Hematopoietic multipotent progenitor cell treated with erythropoietin and hydrocortisone succinate and interleukin-3 and kit ligand, for 17 days (in vitro differentiated cells): Measurements from ENCODE around the gene RAX2.
"Not testable (repeated sequence)": the region's sequence is repeated elsewhere in the genome, so short reads cannot be mapped to it uniquely, and the experiment has no call there.

ENCODE experiments used
- DNase-seq: peaks from one replicate; pipeline ENCODE4 v3.0.0-alpha.2; 2015; ENCODE audit warnings: low spot score

Gene RAX2

DNA sequence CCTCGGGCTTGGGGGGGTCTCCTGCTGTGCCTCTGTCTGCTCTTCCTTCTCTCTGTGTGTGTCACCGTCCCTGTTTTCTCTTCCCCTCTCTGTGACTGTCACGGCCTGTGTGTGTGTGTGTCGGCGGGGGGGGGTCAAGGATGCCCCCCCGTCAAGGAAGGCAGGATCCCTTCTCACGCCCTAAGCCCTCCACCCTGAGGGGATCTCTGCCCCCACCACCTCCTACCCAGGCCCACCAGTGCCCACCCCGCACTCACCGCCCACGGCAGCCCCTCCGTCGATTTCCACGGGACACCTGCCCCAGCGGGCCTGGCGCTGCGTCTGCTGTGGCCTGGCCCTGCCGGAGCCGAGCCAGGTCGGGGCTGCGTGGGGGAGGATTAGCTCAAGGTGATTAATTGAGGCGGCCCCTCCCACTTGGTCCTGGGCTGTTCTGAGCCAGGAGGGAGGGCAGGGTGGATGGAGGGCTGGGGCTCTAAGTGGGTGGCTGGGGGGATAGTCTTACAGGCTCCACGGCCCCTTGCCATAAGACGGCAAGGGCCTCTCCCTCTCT lies at the start of gene RAX2:
TSS of gene RAX2 (minus strand) at position 323 of the 550 bp plus-strand sequence. CDS start 486 bp downstream, outside the sequence.
- DNase-seq: no peak

DNA sequence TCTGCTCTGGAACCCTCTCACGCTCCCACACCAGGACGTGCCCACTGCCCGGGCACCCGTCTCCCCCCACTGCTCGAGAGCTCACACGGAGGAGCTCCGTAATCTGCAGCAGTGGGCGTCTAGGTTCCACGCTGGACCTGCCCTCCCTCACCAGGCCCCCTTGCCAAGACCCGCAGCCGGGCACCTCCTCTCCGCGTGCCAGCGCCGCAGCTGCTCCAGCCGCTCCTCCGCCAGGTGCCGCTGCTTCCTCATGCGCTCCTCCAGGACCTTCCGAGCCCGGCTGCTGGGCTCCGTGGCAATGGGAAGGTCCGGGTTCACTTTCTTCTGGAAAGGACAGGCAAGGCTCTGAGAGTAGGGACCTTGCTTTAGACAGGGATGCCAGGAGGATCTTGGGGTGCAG lies 49.1 kb upstream of the RAX2 start:
- DNase-seq: no peak

DNA sequence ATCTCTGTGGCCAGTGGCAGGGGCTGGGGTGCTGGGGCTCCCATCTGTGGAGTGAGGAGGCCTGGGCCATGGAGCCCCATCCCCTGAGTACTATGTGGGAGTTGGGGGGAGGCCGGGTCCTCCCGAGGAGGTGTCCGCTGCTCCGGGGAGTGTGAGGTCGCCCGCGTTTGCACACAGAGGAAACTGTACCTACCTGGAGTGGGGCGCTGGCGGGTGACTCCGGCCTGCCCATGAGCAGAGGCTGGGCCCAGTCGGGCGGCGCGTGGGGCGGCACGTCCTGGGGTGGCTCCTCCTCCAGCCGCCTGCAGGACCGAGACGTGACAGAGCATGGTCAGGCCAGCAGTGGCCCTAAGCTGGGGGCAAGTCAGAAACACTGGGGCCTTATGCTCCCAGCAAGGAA lies 48.0 kb upstream of the RAX2 start:
- no peak for DNase-seq

DNA sequence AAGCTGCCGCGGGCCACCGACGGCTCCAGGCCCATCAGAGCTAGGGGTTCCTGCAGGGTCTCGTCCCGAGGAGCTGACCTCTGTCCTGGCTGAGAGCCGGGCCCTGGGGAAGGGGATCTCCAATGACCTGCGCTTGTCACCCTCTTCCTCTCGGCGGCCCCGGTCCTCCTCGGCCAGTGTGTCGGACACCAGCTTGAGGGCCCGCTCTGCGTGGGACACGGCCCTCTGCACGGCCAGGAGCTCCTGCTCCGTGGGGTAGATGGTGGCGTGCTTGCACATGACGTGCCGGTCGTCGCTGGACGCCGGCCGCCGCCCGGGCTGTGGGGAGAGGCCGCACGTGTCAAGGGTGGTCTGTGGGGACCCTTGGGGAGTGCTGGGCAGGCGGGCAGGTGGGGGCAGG lies 46.9 kb upstream of the RAX2 start:
- no peak for DNase-seq

DNA sequence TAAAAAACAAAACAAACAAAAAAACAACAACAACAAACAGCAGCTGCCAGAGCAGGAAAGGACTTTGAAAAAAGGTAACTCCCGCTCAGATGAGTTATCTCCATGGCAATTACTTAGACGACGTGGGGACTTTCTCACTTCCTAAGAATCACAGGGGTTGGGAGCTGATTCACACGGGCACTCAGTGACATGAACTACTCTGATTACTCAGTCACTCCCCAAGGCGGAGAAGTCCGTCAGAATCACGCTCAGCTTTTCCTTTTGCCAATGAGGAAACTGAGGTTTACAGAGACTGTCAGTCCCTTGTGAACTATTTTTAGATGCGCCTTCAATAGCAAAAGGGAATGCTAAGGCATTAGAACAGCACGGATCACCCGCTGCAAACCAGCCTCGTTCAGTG lies 46.4 kb upstream of the RAX2 start:
- DNase-seq: no peak

DNA sequence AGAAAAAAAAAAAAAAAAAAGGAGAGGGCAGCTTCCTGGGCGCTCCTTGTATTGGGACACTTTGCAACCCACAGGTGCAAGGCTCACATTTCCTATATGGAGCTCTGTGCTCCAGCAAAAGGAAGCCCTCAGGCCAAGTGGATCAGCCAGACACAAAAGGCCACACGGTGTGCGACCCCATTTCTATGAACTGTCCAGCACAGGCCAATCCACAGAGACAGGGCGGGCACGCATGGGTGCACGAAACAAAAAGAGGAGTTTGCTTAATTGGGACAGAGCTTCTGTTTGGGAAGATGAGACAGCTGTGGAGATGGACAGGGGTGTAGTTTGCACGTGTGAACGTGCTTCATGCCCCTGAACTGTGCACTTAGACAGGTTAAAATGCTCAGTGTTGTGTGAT lies 45.7 kb upstream of the RAX2 start:
- DNase-seq: no peak

DNA sequence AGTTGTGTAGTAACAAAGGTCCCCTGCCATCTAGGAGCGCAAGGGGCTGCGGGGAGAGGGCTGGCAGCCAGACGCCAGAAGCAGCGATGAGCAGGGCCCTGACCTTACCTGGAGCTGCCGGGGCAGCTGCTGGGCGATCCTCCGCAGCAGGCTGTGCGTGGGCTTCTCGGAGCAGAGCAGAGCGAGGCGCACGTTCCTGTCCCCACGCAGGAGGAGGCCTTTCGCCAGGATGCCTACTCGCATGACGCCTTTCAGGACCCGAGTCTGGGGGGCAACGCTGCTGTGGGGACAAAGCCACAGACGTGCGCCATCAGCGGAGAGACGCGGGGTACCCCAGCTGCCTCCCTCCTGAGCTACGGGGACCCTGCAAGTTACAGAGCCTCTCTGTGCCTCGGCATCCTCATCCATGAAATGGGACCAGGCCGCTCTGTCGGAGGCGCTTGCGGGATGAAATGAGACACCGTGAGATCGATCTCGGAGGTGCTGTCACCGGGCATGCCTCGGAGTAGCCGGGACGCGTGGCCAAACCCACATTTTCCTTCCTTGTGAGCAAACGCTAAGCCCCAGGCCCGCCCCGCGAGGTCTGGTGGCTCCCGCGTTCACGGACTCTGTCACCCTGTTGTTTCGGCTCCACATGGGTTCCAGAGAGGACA lies 44.7 kb upstream of the RAX2 start:
- no peak for DNase-seq

DNA sequence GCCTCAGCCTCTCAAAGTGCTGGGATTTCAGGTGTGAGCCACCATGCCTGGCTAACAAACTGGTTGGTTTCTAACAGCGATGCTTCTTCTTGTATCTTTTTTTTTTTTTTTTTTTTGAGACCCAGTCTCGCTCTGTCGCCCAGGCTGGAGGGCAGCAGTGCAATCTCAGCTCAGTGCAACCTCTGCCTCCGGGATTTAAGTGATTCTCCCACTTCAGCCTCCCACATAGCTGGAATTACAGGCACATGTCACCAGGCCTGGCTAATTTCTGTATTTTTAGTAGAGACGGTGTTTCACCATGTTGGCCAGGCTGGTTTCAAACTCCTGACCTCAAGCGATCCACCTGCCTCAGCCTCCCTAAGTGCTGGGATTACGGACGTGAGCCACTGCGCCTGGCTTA lies 44.1 kb upstream of the RAX2 start:
- not testable (repeated sequence) for DNase-seq

DNA sequence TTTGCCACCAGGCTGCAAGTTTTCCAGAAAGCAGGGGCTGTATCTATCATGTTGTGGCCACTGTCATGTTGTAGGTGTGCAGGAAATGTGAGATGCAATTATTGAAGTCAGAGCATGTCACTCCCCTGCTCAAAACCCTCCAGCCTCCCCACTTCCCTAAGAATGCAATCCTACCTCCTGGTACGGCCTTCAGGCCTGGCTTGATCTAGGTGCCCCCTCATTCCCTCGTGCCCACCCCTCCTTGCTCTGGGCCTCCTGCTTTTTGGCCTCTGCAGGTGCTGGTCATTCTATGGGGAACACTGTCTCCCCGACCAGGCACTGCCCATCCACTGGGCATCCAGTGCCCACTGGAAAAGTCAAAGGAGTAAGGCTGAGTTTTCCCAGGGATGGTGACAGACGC lies 42.6 kb upstream of the RAX2 start:
- no peak for DNase-seq

DNA sequence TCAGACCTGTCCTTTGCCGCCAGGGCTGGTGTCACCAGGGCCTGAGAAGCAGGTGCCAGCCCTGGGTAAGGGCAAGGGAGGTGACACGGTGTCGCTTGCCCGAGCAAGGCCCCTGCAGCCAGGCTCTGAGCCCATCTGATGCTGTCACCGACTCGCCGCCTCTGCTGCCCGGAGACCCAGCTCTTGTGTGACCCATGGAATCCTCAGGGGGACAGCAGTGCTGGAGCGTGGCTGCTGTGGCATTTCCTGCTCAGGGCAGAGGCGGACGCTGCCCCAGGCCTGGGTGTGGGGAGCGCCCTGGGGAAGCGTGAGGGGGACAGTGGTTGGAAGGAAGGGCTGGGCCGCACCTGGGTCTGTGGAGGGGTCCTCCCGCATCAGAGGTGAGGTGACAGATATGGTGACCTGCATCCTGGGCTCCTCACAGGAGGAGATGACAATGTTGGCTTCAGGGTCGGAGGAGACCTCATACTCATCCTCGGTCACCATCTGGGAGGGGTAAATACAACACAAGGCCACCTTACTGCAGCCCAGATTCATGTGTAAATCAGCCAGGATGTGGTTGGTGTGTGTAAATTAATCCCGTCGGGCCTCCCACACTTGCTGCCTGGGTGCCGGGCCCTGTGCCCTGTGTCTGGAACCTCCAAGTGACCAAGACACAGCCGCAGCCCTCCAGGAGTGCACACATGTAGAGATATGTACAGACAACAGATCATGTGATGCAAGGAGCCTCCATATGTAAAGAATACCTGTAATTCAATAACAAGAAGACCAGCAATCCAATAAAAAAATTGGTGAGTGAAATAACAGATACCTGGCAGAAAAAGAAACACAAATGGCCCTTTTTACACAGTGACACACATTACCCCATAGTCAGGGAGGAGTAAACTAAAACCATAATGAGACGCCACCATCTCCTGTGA lies 41.7 kb upstream of the RAX2 start:
- DNase-seq: no peak

DNA sequence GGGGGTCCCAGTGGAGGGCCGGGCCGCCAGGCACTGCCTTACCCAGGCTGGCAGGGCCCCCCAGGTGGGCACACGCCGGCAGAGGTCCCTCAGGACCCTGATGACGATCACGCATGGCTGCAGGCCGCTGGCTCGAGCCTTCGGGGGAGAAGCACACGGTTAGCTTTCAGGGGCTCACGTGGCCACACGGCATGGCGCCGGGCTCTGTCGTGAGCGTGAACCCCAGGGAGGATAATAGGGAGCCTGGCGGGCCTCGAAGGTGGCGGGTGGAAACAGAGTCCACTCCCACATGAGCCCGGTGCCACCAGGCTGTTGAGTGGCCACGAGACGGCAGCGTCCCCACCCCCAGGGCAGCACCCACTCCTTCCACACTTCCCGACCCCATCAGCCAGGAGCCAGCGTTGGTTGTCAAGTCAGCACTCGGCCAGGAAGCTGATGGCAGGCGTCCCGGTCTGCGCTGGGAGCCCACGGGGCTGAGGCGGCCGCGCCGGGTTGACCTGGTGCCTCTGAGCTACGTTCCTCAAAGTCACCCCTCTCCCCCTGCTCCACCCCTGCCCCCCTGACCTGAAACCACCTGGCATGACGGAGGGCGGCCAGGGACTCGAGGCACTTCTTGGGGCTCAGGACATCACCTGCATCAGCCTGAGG lies 38.8 kb upstream of the RAX2 start:
- no peak for DNase-seq

DNA sequence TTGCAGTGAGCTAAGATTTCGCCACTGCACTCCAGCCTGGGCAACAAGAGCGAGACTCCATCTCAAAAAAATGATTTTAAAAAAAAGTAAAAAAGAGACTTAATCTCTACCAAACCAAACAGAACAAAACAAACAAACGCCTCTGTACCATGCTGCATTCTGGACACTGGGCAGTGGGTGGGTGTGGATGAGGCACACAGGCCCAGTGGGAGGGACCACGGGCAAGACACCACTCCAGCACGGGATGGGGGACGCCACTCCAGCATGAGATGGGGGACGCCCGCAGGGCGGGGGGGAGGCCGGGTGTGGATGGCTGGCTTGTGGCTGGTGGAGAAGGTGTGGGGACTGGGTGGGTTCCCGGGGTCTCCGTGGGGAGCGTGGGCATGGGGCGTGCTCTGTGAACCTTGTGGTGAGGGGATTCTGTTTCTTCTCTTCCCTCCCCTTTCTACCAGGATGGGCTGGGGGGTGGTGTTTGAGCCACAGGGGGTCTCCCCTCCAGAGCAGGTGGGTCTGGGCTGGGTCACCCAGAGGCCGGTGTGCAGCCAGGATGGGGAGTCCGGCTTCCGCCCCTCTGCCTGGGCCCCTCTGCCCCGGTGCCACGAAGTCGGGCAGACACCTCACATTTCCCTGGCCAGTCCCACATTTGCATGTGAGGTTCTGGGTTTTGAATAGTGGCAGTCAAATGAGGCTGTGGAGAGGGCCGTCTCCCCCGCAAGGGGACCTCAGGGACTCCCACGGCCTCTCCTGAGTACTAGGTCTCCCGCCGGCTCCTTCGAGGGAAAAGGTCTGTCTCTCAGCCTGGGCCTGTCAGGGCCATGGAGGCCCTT lies 38.1 kb upstream of the RAX2 start:
- DNase-seq: no peak

DNA sequence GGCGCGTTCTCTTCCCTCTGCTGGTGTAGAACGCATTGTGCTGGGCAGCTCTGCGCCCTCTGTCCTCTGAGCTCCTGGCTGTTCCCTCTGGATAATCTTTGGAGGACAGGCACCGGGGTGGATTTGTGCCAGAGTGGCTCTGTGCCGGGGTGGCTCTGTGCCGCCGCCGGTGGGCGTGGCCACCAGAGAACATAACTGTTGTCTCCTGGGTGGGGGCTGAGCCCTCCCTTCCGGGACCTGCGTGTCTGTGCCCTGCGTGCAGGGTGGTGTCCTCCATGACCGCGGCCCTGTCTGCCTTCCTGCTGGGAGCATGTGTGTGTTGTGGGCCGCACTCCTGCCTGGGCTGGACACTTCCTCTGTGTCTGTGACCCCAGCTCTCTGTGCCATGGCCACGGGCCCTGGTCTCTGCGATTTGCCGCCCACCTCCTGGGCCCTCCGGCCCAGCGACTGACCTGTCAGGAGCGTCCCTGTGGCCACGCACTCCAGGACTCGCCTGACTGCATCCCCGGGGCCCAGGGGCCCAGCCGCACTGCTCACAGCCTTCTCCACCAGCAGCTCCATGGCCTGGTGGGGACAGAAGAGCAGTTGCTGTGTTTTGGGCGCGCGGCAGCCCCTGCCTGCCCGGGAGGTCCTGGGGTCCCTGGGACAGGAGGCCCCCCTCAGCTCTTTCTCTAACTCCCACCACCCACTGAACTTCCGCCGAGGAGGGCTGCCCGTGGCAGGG lies 36.6 kb upstream of the RAX2 start:
- DNase-seq: no peak

DNA sequence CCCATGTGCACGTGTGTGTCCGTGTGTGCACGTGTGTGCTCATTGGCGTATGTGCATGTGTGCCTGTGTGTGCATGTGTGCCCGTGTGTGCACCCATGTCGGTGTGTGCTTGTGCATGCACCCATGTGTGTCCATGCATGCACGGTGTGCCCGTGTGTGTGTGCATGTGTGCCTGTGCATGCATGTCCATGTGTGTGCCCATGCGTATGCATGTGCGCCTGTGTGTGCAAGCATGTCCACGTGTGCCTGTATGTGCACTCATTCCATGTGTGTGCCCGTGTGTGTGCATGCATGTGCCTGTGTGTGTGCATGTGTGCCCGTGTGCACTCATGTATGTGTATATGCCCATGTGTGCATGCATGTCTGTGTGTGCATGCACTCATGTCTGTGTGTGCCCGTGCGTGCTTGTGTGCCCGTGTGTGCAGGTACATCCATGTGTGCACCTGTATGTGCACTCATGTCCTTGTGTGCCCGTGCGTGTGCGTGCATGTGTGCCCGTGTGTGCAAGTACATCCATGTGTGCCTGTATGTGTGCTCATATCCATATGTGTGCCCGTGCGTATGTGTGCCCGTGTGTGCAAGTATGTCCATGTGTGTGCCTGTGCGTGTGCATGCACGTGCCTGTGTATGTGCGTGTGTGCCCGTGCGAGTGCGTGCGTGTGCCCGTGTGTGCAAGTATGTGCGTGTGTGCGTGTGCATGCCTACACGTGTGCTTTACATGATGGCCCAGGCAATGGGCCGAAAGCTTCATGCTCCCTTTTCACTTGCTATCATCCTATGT lies 35.7 kb upstream of the RAX2 start:
- no peak for DNase-seq

DNA sequence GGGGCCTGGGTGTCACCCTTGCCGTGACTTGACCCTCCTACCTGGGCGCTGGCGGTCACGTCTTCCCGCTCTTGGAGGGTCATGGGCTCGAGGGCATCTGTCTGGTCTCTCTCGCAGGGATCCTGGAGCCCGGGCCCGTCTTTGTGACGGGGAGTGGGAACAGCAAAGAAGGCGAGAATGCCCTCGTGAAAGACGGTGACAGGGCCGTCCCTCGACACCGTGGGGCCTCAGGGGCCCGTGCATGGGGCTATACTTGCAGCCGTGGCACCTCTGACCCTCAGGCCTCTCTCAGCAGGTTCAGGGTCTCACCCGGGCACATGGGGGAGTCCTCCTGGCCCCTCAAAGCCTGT lies 35.1 kb upstream of the RAX2 start:
- no peak for DNase-seq

DNA sequence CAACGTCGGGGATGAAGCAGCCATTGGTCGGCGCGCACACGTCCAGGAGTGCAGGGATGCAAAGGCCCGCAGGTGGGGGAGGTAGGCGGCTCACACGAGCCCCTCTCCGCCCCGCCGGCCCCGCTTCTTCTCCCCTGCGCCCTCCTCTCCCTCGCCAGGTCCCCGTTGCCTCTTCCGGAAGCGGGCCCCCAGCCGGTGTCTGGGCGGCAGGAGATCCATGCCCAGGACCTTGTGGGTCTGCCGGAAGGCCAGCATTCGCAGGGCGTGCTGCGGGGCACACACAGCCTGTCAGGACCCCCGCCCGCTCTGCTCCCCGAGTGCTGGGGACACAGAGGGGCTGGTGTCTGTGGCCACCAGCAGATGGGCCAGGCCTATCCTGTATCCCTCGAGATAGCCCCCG lies 33.8 kb upstream of the RAX2 start:
- no peak for DNase-seq

DNA sequence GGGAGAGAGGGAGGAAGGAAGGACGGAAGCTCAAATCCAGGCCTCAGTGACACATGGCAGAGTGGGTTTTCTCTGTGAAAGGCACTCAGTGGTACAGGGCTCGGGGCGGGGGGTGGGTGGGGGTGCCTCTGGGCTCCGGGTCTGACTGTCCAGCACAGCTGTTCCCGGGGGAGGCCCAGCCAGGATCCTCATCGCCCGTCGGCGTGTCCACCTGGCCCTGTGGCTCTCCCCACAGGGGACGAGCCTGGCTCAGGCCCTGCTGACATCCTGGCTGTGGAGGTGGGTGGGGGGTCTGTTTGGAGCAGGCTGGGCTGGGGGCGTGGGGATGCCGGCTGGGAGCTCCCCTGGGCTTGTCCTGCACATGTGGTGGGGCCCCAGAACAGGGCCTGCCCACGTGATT lies 32.4 kb upstream of the RAX2 start:
- DNase-seq: no peak

DNA sequence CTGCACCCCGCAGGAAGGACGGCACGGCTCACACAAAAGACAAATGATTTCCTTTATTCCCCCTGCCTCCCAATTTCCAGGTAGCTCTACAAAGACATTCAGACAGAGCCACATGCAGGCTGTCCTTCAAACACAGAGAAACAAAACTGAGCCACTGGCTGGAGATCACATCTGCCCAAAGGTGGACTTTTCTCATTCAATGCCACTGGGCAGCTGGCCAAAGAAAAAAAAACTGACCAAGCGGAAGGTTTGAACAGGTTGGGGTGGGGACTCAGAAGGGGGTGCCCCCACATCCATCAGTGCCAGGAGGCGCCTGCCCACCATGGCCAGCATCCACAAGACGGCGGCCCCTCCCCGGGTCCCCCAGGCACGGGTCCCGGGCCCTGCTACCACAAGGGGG lies 32.0 kb upstream of the RAX2 start:
- no peak for DNase-seq

DNA sequence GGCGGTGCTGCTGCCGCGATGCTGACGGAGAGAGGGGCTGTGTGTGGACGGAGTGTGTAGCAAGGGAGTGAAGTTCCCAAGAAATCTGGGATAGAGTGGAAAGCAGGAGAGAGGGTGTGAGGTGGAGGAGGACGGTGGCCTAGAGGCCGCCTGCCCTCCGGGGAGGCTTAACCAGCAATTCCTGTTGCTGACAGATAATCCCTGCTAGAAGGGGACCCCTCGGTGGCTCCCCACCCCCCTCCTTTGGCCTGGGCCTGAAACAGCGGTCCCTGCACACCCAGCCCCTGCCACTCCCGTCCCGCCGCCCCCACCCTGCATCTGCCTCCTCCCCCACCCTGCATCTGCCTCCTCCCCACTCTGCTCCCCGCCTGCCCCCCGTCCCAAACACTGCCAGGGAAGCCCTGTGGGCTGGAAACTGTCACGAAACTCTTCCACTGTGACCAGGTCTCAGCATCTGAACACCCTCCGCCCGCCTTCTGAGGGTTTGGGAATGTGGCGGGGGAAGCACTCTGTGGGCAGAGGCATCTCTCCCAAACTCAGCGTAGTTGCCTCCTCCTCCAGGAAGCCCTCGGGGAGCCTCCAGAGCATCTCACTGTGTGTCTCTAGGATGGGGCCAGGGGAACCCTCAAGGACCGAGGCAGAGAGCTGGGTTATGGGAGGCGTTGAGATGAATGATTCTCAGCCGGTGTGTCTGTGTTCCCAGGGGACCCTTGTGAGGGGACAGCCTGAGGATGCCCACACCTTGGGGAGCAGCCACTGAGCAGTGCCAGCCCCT lies 31.3 kb upstream of the RAX2 start:
- DNase-seq: no peak
